Measurements from ENCODE around the gene SUMO3.

DNA sequence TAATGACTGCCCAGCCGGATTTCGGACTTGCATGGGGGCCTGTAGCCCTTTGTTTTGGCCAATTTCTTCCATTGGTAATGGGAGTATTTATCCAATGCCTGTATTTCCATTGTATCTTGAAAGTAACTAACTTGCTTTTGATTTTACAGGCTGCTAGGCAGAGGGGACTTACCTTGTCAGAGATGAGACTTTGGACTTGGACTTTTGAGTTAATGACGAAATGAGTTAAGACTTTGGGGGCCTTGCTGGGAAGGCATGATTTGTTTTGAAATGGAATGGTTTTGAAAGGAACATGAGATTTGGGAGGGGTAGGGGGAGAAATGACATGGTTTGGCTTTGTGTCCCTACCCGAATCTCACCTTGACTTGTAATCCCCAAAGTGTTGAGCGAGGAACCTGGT lies 25.9 kb downstream of the SUMO3 start:
- TF ChIP-seq, protein P1, sequence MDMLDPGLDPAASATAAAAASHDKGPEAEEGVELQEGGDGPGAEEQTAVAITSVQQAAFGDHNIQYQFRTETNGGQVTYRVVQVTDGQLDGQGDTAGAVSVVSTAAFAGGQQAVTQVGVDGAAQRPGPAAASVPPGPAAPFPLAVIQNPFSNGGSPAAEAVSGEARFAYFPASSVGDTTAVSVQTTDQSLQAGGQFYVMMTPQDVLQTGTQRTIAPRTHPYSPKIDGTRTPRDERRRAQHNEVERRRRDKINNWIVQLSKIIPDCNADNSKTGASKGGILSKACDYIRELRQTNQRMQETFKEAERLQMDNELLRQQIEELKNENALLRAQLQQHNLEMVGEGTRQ (IDR thresholded peaks at IDR 0.05; ENCODE audit: borderline replicate concordance, low read depth, low read length): no peak
- TF ChIP-seq FOXM1 (IDR thresholded peaks at IDR 0.05; ENCODE audit: low read depth) (no peak), POLR2AphosphoS5 (IDR thresholded peaks at IDR 0.05; ENCODE audit: low read depth, low read length) (no peak), EZH2phosphoT487 (IDR thresholded peaks at IDR 0.05; ENCODE audit: borderline replicate concordance, low read depth) (no peak), RFX5 (IDR thresholded peaks at IDR 0.05; ENCODE audit: low read length) (no peak), FOSL2 (IDR thresholded peaks at IDR 0.05; ENCODE audit: borderline replicate concordance, low read depth) (no peak), EP300 (IDR thresholded peaks at IDR 0.05; ENCODE audit: borderline replicate concordance in 1 of 2, low read depth in 1 of 2, low read length in 1 of 2) (no peak), RAD21 (IDR thresholded peaks at IDR 0.05; ENCODE audit: low read length) (no peak), YY1 (IDR thresholded peaks at IDR 0.05; ENCODE audit: low read depth) (no peak), MEF2A (IDR thresholded peaks at IDR 0.05; ENCODE audit: borderline replicate concordance, low read depth) (no peak)
- TF ChIP-seq, protein P2, sequence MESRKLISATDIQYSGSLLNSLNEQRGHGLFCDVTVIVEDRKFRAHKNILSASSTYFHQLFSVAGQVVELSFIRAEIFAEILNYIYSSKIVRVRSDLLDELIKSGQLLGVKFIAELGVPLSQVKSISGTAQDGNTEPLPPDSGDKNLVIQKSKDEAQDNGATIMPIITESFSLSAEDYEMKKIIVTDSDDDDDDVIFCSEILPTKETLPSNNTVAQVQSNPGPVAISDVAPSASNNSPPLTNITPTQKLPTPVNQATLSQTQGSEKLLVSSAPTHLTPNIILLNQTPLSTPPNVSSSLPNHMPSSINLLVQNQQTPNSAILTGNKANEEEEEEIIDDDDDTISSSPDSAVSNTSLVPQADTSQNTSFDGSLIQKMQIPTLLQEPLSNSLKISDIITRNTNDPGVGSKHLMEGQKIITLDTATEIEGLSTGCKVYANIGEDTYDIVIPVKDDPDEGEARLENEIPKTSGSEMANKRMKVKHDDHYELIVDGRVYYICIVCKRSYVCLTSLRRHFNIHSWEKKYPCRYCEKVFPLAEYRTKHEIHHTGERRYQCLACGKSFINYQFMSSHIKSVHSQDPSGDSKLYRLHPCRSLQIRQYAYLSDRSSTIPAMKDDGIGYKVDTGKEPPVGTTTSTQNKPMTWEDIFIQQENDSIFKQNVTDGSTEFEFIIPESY (IDR thresholded peaks at IDR 0.05; ENCODE audit: borderline replicate concordance, low read depth): no peak
- TF ChIP-seq, protein P3, sequence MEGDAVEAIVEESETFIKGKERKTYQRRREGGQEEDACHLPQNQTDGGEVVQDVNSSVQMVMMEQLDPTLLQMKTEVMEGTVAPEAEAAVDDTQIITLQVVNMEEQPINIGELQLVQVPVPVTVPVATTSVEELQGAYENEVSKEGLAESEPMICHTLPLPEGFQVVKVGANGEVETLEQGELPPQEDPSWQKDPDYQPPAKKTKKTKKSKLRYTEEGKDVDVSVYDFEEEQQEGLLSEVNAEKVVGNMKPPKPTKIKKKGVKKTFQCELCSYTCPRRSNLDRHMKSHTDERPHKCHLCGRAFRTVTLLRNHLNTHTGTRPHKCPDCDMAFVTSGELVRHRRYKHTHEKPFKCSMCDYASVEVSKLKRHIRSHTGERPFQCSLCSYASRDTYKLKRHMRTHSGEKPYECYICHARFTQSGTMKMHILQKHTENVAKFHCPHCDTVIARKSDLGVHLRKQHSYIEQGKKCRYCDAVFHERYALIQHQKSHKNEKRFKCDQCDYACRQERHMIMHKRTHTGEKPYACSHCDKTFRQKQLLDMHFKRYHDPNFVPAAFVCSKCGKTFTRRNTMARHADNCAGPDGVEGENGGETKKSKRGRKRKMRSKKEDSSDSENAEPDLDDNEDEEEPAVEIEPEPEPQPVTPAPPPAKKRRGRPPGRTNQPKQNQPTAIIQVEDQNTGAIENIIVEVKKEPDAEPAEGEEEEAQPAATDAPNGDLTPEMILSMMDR (IDR thresholded peaks at IDR 0.05): no peak
- TF ChIP-seq, protein P4, sequence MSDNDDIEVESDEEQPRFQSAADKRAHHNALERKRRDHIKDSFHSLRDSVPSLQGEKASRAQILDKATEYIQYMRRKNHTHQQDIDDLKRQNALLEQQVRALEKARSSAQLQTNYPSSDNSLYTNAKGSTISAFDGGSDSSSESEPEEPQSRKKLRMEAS (IDR thresholded peaks at IDR 0.05; ENCODE audit: low read depth): no peak

All from SK-N-SH (cell line).